HCT116 (cell line): Measurements from ENCODE around the gene SENP1. TPM values are rescaled to one million over a fixed set of nuclear protein-coding genes. Genes with fewer than 3 reads are reported as not detected.

Source experiments
- ATAC-seq: fragments of 200-7000 bp; cut with Tn5 transposase; 2 replicates; pipeline ENCODE4 v1.9.1; 2020; ENCODE audit warnings: mild to moderate bottlenecking, moderate library complexity
- BruUV-seq: library from RNA; stranded (reverse); fragments of 400-500 nt; replicated peaks from 2 replicates; lab custom pipeline; 2021; lab: Mats Ljungman, UMichigan
- CTCF ChIA-PET: fragments of 300-600 bp; sonication (Branson Sonifier 250); formaldehyde crosslinking; loops from one replicate; lab custom pipeline; 2021; ENCODE audit warnings: antibody characterized with exemption; lab: Charles Lee
- POLR2A ChIA-PET: fragments of 300-600, 350-600 bp; sonication (Branson Sonifier 250); formaldehyde crosslinking; loops from one replicate; lab custom pipeline; 2021; ENCODE audit warnings: antibody characterized with exemption; lab: Charles Lee
- RAD21 ChIA-PET, 2 experiments: fragments of 300-600 bp; sonication (Branson Sonifier 250); formaldehyde crosslinking; loops; one replicate each; lab custom pipeline; 2023; ENCODE audit warnings: low total read pairs in 2 of 2; ENCODE audit not compliant: uncharacterized antibody in 2 of 2, unreplicated experiment in 2 of 2, low non-redundant PET in 1 of 2; lab: Charles Lee
- DNase-seq: peaks from one replicate; pipeline ENCODE4 v3.0.0-alpha.2; 2010; ENCODE audit warnings: low read depth, low spot score
- H2AFZ ChIP-seq: fragments of 200-600 bp; shearing (Covaris generic), sonication (generic); 2 replicates; pipeline ENCODE4 v1.6.1; 2017; ENCODE audit warnings: low read depth, mixed run types, mixed read lengths, antibody characterized with exemption, low read length; ENCODE audit not compliant: poor library complexity, severe bottlenecking
- H3K27ac ChIP-seq: 2 replicates; pipeline ENCODE4 v1.5.1; 2012; ENCODE audit warnings: low read depth, low read length
- H3K27me3 ChIP-seq: fragments of 200-600 bp; sonication (generic); 2 replicates; pipeline ENCODE4 v1.6.1; 2016; ENCODE audit warnings: mixed run types, low read length, mixed read lengths; ENCODE audit not compliant: insufficient read depth
- H3K36me3 ChIP-seq, 2 experiments: fragments of 200-500 bp in 1 of 2; fragments of 200-600 bp in 1 of 2; sonication (Bioruptor generic) in 1 of 2; sonication (generic) in 1 of 2; 2 replicates each; pipeline versions ENCODE4 v1.5.1 to v1.6.1; 2014 to 2016; ENCODE audit warnings: low read length in 2 of 2, inconsistent platforms in 1 of 2, mixed read lengths in 1 of 2, mixed run types in 1 of 2; ENCODE audit not compliant: insufficient read depth in 2 of 2, control insufficient read depth in 1 of 2
- H3K4me1 ChIP-seq, 2 experiments: fragments of 200-600 bp in 1 of 2; sonication (generic) in 1 of 2; 2 replicates each; pipeline versions ENCODE4 v1.5.1 to v1.6.1; 2012 to 2017; ENCODE audit warnings: low read length in 2 of 2, inconsistent platforms in 1 of 2, mild to moderate bottlenecking in 1 of 2, mixed read lengths in 1 of 2, mixed run types in 1 of 2, moderate library complexity in 1 of 2; ENCODE audit not compliant: insufficient read depth in 2 of 2, control insufficient read depth in 1 of 2
- H3K4me2 ChIP-seq: fragments of 200-600 bp; sonication (generic); 2 replicates; pipeline ENCODE4 v1.6.1; 2017; ENCODE audit warnings: mixed run types, low read length, mixed read lengths
- H3K4me3 ChIP-seq, 2 experiments: fragments of 200-600 bp in 1 of 2; sonication (generic) in 1 of 2; replicated peaks in 1 of 2; 2 replicates each; pipeline ENCODE4 v1.5.1; 2011 to 2016; ENCODE audit warnings: low read length in 2 of 2, control low read depth in 1 of 2, low read depth in 1 of 2, mild to moderate bottlenecking in 1 of 2, mixed read lengths in 1 of 2, mixed run types in 1 of 2
- H3K79me2 ChIP-seq: fragments of 200-600 bp; sonication (generic); 2 replicates; pipeline ENCODE4 v1.6.1; 2017; ENCODE audit warnings: mild to moderate bottlenecking, mixed run types, low read length, moderate library complexity, mixed read lengths; ENCODE audit not compliant: insufficient read depth
- H3K9ac ChIP-seq: fragments of 200-600 bp; sonication (generic); 2 replicates; pipeline ENCODE4 v1.6.1; 2016; ENCODE audit warnings: low read length, mixed read lengths
- H3K9me2 ChIP-seq: fragments of 200-600 bp; sonication (generic), shearing (Covaris generic); 2 replicates; pipeline ENCODE4 v1.6.1; 2017; ENCODE audit warnings: mixed run types, mild to moderate bottlenecking, moderate library complexity; ENCODE audit not compliant: insufficient read depth
- H3K9me3 ChIP-seq, 2 experiments: fragments of 200-500 bp in 1 of 2; fragments of 200-600 bp in 1 of 2; sonication (Bioruptor generic) in 1 of 2; sonication (generic) in 1 of 2; 2 replicates each; pipeline ENCODE4 v1.6.1; 2014 to 2017; ENCODE audit warnings: low read length in 2 of 2, mixed read lengths in 2 of 2, inconsistent platforms in 1 of 2, low read depth in 1 of 2, mild to moderate bottlenecking in 1 of 2, mixed run types in 1 of 2, moderate library complexity in 1 of 2; ENCODE audit not compliant: control insufficient read depth in 1 of 2, insufficient read depth in 1 of 2
- H4K20me1 ChIP-seq: fragments of 200-600 bp; sonication (generic), shearing (Covaris generic); 2 replicates; pipeline ENCODE4 v1.6.1; 2017; ENCODE audit warnings: mixed run types, mild to moderate bottlenecking, moderate library complexity; ENCODE audit not compliant: insufficient read depth
- CTCF ChIP-seq, 3 experiments: fragments of 200-600 bp in 1 of 3; sonication (generic) in 1 of 3; IDR thresholded peaks in 2 of 3; conservative IDR thresholded peaks in 1 of 3; 2 replicates each; pipeline ENCODE4 v1.5.1; 2012 to 2017; ENCODE audit warnings: low read depth in 2 of 3, low read length in 2 of 3, antibody characterized with exemption in 1 of 3, borderline replicate concordance in 1 of 3, control low read depth in 1 of 3, mild to moderate bottlenecking in 1 of 3, mixed read lengths in 1 of 3, mixed run types in 1 of 3, moderate library complexity in 1 of 3; ENCODE audit not compliant: insufficient read depth in 1 of 3
- EGR1 ChIP-seq: IDR thresholded peaks from 2 replicates; pipeline ENCODE4 v1.6.1; 2012; ENCODE audit warnings: low read depth
- ELF1 ChIP-seq: IDR thresholded peaks from 2 replicates; pipeline ENCODE4 v1.6.1; 2012; ENCODE audit warnings: low read depth, borderline replicate concordance
- EZH2 ChIP-seq: fragments of 200-600 bp; sonication (generic); IDR thresholded peaks from 2 replicates; pipeline ENCODE4 v1.6.1; 2017; ENCODE audit warnings: antibody characterized with exemption, mixed run types
- EZH2phosphoT487 ChIP-seq: fragments of 200-600 bp; IDR thresholded peaks from 2 replicates; pipeline ENCODE4 v1.6.1; 2018; ENCODE audit warnings: antibody characterized with exemption, borderline replicate concordance
- FOSL1 ChIP-seq: IDR thresholded peaks from 2 replicates; pipeline ENCODE4 v1.6.1; 2012; ENCODE audit warnings: low read depth
- JUND ChIP-seq: IDR thresholded peaks from 2 replicates; pipeline ENCODE4 v1.6.1; 2012
- POLR2A ChIP-seq: IDR thresholded peaks from 2 replicates; pipeline ENCODE4 v1.7.0; 2011; ENCODE audit warnings: borderline replicate concordance; ENCODE audit not compliant: insufficient read depth, insufficient read length; ENCODE audit errors: extremely low read depth
- POLR2AphosphoS5 ChIP-seq: IDR thresholded peaks from 2 replicates; pipeline ENCODE4 v1.6.1; 2011; ENCODE audit warnings: mild to moderate bottlenecking, low read depth, low read length, moderate library complexity
- SIN3A ChIP-seq: IDR thresholded peaks from 2 replicates; pipeline ENCODE4 v1.6.1; 2012; ENCODE audit warnings: low read depth
- SRF ChIP-seq: IDR thresholded peaks from 2 replicates; pipeline ENCODE4 v1.6.1; 2012; ENCODE audit warnings: low read depth
- TCF7L2 ChIP-seq: IDR thresholded peaks from 2 replicates; pipeline ENCODE4 v1.7.0; 2011; ENCODE audit warnings: borderline replicate concordance, inconsistent platforms; ENCODE audit not compliant: insufficient read depth, insufficient read length; ENCODE audit errors: extremely low read depth
- ZFX ChIP-seq: fragments of 450-650 bp; IDR thresholded peaks from 2 replicates; pipeline ENCODE4 v1.6.1; 2017
- intact Hi-C: fragments of 100-400 bp; cut with micrococcal nuclease; formaldehyde crosslinking; loops from 2 replicates; pipeline ENCODE4 v1.10.0; 2022
- total RNA-seq: library from RNA; stranded (reverse); gene quantifications from one replicate; pipeline ENCODE4 v1.2.1, GENCODE V29; 2021; ENCODE audit not compliant: unreplicated experiment
- TF ChIP-seq, protein P1 (sequence below): IDR thresholded peaks from 2 replicates; pipeline ENCODE4 v1.6.1; 2012; ENCODE audit warnings: low read depth
- TF ChIP-seq, protein P2 (sequence below): IDR thresholded peaks from 2 replicates; pipeline ENCODE4 v1.6.1; 2012

The SENP1 gene
- total RNA-seq, 1 experiment from 2014 or later = 17.7 TPM

DNA sequence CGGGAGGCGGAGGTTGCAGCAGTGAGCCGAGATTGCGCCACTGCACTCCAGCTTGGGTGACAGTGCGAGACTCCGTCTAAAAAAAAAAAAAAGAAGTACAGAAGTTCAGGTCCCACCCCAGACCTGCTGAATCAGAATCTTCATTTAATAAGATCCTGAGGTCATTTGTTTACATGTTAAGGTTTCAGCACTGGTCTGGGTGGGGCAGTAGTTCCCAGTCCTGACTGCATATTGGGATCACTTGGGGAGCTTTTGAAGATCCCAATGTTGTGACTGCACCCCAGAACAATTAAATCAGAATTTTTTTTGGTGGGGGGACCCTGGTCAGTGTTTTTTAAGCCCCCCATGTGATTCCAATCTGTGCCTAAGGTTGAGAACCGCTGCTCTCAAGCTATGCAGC is 89.9 kb downstream of the SENP1 start:
- Histone ChIP-seq H3K27ac (no peak overlapping the region), H3K4me1 (no peaks in the 10 kb centered on the region), H3K9me3 (no peaks in the 10 kb centered on the region), H3K9ac (no peak overlapping the region), H3K4me2 (no peak overlapping the region), H4K20me1 (no peaks in the 10 kb centered on the region), H3K9me2 (no peaks in the 10 kb centered on the region), H3K4me3 (no peak overlapping the region), H3K27me3 (peaks cover 21% of the 10 kb centered on the region; the same call in 1 of the 2 replicates)
- DNase-seq = no peak
- RAD21 ChIA-PET = no interaction called here
- POLR2A ChIA-PET = no interaction called here
- ATAC-seq = no peak
- intact Hi-C loops = no loop called here
- BruUV-seq = no TSS peak
- CTCF ChIA-PET = no interaction called here
- no peak for TF ChIP-seq CTCF (IDR thresholded peaks at IDR 0.05 in 2 of 3, conservative IDR thresholded peaks at IDR 0.05 in 1 of 3; ENCODE audit: borderline replicate concordance in 1 of 3, insufficient read depth in 1 of 3, low read depth in 2 of 3, low read length in 2 of 3)
- TF ChIP-seq FOSL1 = no peak
- TF ChIP-seq, protein P1, sequence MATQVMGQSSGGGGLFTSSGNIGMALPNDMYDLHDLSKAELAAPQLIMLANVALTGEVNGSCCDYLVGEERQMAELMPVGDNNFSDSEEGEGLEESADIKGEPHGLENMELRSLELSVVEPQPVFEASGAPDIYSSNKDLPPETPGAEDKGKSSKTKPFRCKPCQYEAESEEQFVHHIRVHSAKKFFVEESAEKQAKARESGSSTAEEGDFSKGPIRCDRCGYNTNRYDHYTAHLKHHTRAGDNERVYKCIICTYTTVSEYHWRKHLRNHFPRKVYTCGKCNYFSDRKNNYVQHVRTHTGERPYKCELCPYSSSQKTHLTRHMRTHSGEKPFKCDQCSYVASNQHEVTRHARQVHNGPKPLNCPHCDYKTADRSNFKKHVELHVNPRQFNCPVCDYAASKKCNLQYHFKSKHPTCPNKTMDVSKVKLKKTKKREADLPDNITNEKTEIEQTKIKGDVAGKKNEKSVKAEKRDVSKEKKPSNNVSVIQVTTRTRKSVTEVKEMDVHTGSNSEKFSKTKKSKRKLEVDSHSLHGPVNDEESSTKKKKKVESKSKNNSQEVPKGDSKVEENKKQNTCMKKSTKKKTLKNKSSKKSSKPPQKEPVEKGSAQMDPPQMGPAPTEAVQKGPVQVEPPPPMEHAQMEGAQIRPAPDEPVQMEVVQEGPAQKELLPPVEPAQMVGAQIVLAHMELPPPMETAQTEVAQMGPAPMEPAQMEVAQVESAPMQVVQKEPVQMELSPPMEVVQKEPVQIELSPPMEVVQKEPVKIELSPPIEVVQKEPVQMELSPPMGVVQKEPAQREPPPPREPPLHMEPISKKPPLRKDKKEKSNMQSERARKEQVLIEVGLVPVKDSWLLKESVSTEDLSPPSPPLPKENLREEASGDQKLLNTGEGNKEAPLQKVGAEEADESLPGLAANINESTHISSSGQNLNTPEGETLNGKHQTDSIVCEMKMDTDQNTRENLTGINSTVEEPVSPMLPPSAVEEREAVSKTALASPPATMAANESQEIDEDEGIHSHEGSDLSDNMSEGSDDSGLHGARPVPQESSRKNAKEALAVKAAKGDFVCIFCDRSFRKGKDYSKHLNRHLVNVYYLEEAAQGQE = no peak
- no peak for TF ChIP-seq ZFX
- TF ChIP-seq SIN3A = no peak
- TF ChIP-seq ELF1 = no peak
- TF ChIP-seq EGR1 = no peak
- TF ChIP-seq, protein P2, sequence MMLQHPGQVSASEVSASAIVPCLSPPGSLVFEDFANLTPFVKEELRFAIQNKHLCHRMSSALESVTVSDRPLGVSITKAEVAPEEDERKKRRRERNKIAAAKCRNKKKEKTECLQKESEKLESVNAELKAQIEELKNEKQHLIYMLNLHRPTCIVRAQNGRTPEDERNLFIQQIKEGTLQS = no peak
- TF ChIP-seq TCF7L2 = no peak
- TF ChIP-seq EZH2phosphoT487 = no peak
- no peak for TF ChIP-seq JUND
- TF ChIP-seq POLR2AphosphoS5 = no peak
- no peak for TF ChIP-seq POLR2A
- TF ChIP-seq SRF = no peak
- TF ChIP-seq EZH2 = no peak
- TF ChIP-seq, all 23 proteins: peak for 0
- Histone ChIP-seq H3K36me3 (no peaks in the 10 kb centered on the region), H3K79me2 (no peaks in the 10 kb centered on the region), H2AFZ (no peak overlapping the region)
